NCI-H524 (cell line): ENCODE data around the gene SLC11A2.
"Not testable (repeated sequence)": the region's sequence is repeated elsewhere in the genome, so short reads cannot be mapped to it uniquely, and the experiment has no call there.

Source experiments
- DNase-seq, 2 experiments: peaks; one replicate each; lab custom pipeline; 2025; lab: John Stamatoyannopoulos, UW

Gene SLC11A2

DNA sequence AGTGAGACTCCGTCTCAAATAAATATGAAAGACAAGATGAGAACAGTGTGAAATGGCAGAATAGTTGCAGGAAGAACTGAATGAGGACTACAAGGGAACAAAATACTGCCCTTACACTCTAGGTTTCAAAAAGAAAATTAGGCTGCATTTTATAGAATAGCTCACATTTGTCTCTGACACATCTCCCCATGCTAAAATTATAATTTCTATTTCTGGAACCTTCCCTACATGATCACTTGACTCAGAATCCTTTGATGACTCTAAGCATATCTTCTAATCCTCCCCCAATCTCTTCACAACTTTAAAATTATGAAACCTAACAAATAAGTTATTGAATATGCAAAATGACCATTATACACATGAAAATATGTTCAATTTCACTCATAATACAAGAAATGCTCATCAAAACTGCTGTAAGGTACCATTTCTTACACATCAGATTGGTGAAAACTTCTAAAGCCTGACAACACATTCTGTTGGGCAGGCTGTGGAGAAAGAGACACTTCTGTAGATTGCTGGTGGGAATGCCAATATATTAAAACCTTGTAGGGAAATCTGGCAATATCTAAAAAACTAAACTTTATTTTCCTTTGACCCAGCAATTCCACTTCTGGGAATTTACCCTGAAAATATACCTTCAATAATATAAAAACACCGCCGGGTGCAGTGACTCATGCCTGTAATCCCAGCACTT, 78.1 kb downstream of the SLC11A2 start:
- no peak for DNase-seq

DNA sequence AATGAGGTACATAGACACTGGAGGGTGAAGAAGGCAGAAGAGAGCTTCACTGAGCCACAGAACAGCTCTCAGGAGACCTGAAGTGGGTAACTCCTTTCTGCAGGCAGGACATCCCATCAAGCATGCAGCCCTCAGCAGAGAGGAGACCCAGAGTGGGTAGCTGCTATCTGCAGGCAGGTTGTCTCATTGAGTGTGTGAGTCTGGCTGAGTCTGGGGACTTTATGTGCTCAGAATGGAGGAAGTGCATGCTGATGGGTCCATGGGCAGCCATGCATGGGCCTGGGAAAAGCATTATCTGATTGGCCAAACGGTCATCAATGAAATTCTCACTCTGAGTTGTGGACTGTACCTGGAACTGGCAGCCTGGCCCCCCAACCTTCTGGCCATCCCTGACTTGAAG, 88.5 kb downstream of the SLC11A2 start:
- no peak for DNase-seq

DNA sequence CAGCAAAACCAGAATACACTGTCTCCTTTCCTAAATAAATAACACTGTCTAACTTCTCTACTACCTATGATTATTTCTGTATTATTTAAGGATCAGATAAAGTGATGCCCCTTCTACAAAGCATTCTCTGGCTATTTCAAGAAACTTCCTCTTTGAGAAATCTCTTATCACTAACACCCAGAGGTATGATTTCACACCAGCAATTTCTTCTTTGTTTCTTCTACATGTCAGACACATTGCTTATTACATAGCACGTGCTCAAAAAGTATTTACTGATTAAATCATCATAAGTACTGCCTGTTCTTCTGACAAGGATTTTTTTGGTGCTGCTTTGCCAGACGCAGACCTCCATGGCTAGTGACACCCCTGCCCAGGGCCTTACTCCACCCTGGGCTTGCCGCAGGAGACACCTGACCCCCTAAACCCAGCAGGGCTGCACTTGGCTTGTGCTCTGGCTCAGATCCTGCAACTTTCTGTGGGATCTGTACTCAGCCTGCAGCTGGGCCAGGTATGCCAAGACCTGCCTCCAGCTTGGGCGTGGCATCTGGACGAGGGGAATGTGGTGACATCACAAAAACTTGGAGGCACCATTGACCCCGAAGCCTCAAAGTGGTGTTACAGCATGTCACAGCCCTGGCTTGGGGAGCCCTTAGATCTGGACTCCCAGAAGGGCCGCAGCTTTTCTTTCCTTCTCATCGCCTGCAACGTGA, 89.2 kb downstream of the SLC11A2 start:
- no peak for DNase-seq

DNA sequence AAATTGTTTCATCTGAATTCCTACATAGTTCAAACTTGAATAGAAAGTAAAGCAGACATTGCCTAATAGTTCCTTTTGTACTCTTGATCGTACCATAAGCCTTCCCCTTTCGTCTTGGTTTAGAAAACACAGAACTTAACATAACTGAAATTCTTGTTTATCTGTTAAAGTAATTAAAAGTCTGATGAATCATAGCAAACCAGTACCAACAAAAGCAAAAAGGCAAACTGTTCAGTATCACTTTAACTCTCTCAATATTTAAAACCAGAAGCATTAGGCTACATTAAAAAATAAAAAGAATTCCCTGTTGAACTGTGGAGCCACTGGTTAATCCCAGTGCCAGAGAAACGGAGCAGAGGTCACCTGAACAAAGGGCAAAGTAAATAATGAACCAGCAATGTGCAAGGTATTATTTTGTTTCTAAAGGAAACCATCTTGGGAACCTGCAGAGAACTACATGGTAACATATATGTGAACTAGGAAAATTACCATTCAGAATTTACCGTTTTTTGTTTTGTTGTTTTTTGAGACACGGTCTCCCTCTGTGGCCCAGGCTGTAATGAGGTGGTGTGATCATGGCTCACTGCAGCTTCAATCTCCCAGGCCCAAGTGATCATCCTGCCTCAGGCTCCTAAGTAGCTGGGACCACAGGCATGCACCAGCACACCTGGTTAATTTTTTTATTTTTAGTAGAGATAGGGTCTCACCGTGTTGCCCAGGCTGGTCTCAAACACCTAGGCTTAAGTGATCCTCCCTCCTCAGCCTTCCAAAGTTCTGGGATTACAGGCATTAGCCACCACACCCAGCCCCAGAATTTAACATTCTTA, 91.0 kb downstream of the SLC11A2 start:
- DNase-seq = no peak

DNA sequence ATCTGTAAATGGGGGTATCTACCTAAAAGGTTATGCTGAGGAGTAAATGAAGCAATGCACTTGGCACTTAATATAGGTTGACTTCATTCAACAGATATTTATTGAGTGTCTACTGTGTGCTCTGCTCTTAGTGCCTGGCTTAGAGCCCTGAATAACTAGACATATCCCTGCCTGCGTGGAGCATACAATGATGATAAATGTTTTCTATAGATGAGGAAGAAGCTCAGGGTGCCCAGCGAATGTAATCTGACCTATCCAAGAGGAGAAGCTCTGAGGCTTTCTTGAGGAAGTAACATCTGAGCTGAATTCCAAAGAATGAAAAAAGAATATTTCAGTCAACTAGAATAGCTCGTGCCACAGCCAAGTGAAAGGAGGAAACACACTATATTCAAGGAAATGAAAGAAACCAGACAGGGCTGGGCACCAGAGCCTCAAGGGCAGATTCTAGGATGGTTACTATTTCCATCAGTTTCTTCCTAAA, 91.8 kb downstream of the SLC11A2 start:
- no peak for DNase-seq

DNA sequence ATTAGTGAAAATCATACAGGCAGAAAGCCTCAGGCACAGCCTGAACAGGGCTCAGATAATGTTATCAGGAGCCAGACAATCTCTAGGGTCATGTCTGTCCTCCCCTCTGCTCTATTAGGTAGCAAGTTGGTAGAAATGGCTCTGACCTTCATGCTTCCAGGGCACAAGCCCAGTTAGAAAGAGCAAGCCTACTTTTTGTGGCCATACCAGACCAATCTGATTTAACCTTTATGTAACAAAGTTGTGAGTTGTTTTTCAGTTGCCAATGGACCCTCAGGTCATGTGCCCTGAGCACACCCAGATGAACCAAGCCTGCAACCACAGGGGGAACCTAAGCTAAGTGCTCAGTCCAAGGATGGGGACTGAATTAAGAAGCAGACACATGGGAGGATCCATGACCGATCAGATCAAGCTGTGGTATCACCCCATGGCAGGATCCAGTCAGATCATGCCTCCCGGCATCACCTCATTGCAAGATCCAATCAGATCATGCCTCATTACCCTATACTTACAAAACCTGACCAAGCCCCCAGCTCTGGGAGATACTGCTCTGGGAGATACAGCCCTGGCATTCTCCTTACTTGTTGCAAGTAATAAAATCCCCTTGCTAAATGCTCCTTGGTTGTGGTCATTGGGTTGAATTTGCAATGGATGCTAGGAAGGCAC, 92.6 kb downstream of the SLC11A2 start:
- no peak for DNase-seq

DNA sequence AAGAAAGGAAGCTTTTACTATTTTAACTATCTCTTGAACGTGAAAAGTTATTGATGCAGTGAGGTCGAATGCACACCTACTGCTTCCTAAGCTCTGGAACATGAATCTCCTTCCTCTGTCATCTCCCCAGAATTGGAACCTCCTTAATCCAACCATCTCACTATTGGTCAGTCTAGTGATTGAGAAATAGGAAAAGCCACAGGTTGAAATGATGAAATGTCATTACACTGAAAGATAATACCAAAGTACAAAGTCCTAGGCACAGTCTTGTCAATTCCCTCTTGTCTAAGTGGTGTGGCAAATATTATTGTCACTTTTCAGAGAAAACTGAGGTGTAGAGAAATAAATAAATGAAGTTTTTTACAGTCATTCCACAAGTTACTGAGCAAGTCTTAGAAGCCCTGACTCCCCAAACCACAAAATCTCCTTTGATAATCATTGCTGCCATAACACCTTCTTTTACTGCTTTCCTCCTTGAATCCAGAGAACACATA, 93.3 kb downstream of the SLC11A2 start:
- DNase-seq = no peak

DNA sequence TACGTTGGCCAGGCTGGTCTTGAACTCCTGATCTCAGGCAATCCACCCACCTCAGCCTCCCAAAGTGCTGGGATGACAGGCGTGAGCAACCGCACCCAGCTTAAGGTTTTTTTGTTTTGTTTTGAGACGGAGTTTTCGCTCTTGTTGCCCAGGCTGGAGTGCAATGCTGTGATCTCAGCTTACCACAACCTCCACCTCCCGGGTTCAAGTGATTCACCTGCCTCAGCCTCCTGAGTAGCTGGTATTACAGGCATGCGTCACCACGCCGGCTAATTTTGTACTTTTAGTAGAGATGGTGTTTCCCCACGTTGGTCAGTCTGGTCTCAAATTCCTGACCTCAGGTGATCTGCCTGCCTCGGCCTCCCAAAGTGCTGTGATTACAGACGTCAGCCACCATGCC, 95.7 kb downstream of the SLC11A2 start:
- DNase-seq = not testable (repeated sequence)

DNA sequence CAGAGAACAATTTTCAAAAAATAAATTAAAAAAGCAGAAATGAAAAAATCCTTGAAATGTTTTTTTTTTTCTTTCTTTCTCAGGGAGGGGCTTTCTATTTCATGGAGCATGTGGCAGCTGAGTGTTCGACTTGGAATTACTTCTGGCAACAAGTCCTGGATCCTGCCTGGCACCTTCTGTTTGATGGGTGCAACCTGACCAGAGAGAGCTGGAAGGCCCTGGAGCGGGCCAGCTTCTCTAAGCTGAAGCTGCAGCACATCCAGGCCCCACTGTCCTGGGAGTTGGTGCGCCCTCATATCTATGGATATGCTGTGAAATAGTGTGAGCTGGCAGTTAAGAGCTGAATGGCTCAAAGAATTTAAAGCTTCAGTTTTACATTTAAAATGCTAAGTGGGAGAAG, 96.4 kb downstream of the SLC11A2 start:
- DNase-seq = no peak
